Measurements from ENCODE around the gene AP1S3.
"Not testable (repeated sequence)": the region's sequence is repeated elsewhere in the genome, so short reads cannot be mapped to it uniquely, and the experiment has no call there.

Gene AP1S3

DNA sequence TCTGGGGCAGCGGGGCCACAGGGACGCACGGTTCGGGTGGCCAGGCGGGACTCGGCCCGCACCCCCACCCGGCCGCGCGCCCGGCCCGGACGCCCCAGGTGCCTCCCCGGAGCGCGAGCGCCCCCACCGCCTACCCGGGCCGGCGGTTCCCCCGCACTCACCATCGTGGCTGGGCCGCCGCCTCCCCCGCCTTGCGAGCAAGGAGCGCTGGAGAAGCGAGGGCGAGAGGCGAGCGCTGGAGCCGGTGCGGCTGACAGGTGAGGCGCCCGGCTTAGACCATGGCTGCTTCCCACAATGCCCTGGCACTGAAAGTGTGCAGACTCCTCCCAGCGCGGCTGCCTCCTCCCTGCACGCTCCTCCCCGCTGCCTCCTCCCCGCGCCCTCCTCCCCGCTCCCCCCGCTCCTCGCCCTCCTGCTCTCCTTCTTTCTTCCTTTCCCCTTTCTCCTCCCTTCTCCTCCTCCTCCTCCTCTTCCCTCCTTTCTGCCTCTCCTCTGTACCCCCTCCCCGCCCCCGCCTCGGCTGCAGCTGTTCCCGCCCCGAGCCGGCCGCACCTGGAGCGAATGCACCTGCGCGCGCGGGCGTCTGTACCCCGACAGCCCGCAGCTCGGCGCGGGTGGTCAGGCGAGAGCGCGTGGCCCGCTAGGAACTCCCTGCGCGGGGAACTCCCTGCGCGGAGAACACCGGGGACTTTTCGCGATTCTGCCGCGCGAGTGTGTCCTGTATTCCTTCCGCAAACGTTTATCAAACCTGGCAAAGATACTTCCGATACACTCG is at the start of gene AP1S3:
Gene AP1S3, minus strand, starts transcription at position 296 of the 775 bp plus-strand sequence. Its CDS starts 132 bp downstream, at position 164.
- DNase-seq (ENCODE audit: low read depth): no peak

DNA sequence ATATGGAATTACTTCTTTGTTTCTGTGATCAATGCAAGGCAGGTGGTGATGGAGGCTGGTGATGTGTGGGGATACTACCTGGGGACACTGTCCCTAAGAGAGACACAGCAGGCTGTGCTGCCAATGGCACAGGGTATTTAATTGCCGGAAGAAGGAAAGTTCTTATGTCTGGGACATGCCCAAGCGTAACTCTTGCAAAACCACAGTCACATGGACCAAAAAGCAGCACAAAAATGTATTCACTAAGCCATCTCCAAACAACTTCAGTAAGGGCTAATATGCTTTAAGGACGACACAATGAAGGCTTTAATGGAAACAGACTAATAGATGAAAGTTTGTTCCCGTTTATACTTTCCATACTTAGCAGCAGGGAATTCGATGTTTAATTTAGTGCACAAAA is 49.7 kb upstream of the AP1S3 start:
- DNase-seq (ENCODE audit: low read depth): no peak

DNA sequence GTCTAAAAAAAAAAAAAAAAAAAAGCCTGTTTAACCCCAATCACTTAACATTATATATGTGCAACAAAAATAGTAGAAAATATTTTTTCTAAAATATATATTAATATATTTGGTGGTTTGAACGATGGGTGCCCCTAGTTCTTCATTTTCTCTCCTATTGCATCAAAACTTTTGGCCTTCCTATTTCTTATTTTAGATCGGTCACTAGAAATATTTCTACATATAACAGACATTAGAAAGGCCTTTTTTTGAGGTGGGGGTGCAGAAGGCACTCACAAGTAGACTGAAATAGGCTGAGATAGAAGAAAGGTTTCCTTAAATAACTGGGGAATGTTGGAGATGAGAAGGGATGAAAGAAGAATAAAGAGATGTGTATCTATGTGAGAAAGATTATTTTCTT is 49.3 kb upstream of the AP1S3 start:
- DNase-seq (ENCODE audit: low read depth): no peak

DNA sequence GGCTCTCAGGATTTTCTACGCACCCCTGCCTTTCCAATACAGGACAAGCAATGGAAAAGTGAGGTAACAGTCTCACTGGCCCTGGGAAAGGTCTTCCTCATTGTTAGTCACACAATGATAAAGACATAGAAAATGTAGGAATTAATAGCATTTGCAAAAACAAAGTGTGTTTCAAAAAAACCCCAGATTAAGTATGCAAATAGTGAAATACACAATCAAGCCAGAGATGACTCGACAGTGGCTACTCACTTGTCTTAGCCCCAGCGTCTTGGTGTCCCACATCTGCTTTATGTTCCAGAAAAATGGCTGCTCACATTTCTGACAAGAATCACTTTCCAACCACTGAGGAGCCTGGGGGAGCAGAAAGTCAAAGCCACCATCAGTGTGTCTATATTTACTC is 47.0 kb upstream of the AP1S3 start:
- no peak for DNase-seq (ENCODE audit: low read depth)

DNA sequence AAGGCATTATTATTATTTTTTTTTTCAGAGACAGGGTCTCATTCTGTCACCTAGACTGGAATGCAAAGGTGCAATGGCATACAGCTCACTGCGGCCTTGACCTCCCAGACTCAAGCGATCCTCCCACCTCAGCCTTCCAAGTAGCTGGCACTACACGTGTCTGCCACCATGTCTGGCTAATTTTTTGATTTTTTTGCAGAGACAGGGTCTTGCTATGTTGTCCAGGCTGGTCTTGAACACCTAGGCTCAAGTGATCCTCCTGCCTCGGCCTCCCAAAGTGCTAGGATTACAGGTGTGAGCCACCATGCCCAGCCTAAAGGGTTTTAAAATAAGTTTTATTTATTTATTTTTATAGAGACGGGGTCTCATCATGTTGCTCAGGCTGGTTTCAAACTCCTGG is 45.3 kb upstream of the AP1S3 start:
- DNase-seq (ENCODE audit: low read depth): no peak

DNA sequence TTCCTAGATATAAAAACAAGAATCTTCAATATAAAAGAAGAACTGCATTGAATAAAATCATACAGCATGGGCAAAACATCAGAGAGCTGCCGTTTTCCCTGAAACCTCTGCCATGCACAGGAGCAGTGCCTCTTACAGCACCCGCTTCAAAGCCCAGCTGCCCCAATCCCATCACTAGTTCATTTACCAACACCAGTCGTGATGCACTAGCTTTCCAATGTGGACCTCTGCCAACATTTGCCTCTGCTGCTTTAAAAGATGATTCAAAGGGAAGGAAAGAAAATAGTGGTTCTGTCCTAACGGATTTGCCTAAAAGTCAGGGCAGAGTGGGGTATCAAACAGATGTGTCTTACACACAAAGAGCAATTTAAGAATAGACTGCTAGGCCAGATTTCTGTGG is 43.4 kb upstream of the AP1S3 start:
- no peak for DNase-seq (ENCODE audit: low read depth)

DNA sequence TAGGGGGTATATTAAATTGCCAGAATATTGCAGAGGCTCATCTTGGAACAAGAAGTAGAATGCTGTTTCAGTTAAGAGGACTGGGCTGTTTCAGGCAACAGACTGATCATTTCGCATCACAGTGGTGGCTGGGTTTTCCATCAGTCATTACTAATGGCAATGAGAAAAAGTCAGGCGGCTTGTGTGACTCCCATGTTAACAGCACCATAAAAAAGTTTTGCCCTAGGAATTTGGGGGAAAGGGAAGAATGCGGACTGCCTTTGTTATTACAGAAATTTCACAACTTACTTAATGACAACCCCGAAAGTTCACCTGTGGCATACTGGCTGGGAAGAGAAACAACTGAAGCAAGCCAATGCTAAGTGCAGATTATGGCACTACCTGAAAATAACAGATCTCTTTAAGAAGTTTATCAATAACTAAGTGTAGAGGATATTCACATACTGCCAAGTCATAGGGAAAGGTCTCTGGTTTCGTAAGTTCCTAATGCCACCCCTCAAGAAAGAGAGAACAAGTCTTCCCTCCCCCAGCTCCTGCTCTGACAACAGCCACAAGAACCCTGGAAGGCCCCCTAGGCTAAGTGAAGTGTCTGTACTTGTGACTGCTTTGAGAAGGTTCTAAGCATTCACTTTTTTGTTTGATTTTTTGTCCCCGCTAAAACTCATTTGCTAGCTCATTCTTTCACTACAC is 40.5 kb upstream of the AP1S3 start:
- DNase-seq (ENCODE audit: low read depth): no peak

DNA sequence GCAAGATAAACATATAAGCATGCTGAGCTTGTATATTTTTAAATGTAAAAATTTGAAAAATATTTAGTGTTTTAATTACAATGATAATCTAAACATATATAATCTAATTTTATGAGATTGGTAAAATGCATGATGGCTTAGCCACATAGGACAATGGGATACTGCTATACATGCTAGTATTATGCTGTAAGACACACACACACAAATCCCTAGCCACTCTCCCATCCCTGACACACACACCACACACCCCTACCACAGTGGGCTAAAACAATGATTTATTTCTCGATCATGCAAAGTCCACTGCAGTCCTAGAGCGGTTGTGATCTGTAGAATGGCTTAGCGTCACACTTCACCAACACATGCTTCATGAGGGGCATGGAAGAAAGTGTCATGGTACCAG is 36.3 kb upstream of the AP1S3 start:
- no peak for DNase-seq (ENCODE audit: low read depth)

DNA sequence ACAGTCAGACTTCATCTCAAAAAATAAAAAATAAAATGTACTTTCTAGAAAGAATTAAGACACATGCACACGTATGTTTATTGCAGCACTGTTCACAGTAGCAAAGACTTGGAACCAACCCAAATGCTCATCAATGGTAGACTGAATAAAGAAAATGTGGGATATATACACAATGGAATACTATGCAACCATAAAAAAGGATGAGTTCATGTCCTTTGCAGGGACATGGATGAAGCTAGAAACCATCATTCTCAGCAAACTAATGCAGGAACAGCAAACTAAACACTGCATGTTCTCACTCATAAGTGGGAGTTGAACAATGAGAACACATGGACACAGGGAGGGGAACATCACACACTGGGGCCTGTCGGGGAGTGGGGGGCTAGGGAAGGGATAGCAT is 35.4 kb upstream of the AP1S3 start:
- not testable (repeated sequence) for DNase-seq (ENCODE audit: low read depth)

DNA sequence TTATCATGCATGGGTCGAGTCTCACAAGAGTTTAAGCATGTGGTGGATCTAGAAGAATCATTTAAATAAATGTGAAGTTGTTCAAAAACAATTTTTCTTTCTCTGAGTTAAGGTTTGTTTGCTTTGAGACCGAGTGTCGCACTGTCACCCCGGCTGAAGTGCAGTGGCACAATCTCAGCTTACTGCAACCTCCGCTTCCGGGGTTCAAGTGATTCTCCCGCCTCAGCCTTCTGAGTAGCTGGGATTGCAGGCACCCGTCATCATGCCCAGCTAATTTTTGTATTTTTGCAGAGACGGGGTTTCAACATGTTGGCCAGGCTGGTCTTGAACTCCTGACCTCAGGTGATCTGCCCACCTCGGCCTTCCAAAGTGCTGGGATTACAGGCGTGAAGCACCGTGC is 34.3 kb upstream of the AP1S3 start:
- DNase-seq (ENCODE audit: low read depth): not testable (repeated sequence)

DNA sequence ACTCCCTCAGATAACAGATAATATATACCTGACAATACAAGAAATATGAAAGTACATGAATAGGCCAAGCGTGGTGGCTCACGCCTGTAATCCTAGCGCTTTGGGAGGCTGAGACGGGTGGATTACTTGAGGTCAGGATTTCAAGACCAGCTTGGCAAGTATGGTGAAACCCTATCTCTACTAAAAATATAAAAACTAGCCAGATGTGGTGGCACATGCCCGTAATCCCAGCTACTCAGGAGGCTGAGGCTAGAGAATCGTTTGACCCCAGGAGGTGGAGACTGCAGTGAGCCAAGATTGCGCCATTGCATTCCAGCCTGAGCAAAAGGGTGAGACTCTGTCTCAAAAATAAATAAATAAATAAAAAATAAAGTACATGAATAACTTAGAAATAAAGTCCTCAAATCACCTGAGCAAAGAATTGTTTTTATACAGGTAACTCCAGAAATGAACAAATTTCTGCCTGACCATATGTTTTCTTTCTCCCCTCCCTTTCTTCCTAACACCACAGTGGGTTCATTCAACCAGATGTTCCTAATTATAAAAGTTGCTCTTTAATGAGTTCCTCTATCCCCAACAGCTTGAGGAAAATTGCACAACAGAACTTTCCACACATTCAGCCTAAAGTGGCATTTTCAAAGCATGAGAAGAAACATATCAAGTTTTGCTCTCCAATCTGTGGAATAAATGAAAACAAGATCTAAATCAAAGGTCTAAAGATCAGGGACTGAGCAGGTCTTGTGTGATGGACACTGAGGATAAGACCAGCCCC is 33.6 kb upstream of the AP1S3 start:
- no peak for DNase-seq (ENCODE audit: low read depth)

DNA sequence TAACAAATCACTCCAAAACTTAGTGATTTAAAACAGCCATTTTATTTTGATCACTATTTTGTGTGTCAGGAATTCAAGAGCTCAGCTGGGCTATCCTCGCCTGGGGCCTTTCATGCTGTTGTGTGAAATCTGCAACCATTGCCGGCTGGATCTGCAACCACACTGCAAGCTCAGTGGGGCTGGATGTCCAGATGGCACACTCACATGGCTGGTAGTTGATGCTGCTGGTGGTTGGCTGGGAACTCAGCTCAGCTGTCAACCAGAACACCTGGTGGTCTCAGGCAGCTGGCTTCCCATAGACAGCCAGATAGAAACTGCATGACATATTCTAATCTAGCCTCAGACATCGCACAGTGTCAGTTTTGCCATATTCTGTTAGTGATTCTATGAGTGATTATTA is 30.6 kb upstream of the AP1S3 start:
- DNase-seq (ENCODE audit: low read depth): no peak

DNA sequence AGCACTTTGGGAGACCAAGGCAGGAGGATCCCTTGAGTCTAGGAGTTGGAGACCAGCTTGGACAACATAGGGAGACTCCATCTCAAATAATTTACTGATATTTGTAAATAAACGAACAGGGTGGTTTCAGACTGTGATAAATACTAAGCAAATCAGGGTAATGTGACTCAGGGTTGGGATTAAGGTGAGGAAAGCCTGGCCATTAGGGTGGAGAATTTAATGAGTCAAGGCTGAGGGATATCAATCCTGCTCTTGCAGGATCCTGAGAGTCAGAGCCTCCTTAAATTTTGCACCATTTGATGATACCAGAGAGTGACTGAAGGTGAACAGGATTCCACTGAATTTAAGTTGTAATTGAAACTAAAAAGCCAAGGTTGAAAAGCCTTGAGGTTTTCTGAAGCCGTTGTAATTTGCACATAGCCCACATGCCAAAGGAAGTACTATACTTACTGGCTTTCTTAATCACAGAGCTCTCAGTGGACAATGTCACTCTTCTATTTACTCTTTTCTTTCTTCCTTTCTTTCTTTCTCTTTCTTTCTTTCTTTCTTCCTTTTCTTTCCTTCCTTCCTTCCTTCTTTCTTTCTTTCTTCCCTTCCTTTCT is 28.6 kb upstream of the AP1S3 start:
- no peak for DNase-seq (ENCODE audit: low read depth)

DNA sequence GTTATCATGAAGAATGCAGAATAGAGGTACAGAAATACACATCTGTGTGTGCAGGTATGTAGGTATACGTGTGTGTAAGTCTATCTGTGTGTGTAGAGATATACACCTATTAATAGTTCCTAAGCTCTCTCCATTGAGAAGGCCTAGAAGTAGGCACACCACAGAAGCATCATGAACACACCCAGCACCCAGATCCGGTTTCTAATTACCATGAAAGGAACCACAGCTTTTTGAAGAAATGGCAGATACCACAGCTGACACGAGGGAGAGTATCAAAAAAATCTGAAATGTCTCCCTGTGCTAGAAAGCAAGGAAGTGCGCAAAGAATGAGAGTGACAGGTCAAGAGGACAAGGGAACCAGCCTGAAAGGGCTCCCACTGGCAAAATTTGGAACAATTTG is 27.7 kb upstream of the AP1S3 start:
- no peak for DNase-seq (ENCODE audit: low read depth)

DNA sequence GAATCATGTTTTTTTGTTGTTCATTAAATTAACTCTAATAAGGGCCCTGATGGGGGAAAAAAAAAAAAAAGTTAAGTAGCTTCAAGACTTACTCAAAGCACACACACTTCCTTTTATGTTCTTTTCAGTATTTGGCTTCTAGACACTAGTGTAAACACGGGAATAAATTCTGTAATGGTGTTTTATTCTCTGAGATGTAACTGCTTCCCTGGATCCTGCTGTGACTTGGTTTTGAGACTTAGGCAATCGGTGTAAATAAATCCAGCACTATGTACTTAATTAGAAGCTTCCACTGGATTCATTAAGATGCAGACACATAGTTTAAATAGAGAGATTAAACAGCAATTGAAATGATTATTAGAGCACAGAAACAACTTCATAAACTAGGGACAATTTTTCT is 26.1 kb upstream of the AP1S3 start:
- DNase-seq (ENCODE audit: low read depth): no peak

DNA sequence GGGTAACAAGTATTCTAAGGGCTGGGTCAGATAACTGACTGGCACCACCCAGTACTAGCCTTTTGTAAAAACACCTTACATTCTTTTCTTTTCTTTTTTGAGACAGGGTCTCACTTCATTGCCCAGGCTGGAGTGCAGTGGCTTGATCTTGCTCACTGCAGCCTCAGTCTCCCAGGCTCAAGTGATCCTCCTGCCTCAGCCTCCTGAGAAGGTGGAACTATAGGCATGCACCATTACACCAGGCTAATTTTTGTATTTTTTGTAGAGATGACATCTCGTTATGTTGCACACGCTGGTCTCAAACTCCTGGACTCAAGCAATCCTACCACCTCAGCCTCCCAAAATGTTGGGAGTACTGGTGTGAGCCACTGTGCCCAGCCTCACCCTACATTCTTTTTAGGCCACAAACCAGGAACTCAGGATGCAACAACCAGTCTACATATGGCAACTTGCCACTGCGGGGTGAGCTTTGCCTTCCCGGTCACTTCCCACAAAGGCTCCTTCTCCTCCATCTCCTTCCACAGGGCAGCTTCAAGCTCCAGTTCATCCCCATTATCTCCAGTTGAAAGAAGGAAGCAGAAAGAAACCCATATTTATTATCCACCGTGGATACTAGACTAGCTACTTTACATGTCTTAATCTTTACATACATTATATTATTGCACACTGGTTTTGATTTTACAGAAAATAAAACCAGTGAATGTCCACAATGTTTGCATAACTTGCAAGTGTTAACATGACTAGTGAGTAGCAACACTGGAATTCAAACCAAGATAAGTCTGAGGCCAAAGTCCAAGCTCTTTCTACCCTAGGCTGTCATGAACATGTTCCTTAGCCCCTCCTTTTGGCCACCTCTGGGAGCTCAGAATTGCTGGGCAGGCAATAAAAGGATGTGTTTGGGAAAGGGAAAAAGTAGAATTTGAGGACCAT is 23.7 kb upstream of the AP1S3 start:
- DNase-seq (ENCODE audit: low read depth): no peak

DNA sequence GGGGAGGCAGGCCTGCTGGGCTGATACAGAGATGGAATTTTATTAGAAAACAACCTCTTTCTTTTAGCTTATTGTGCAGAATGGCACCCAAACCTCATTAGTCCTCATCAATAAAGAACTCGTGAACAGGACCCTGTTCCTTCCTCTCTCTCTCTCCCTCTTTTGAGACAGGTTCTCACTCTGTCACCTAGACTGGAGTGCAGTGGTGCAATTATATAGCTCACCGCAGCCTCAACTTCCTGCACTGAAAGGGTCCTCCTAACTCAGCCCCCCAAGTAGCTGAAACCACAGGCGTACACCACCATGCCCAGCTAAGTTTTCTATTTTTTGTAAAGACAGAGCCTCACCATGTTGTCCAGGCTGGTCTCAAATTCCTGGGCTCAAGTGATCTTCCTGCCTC is 21.7 kb upstream of the AP1S3 start:
- DNase-seq (ENCODE audit: low read depth): no peak

DNA sequence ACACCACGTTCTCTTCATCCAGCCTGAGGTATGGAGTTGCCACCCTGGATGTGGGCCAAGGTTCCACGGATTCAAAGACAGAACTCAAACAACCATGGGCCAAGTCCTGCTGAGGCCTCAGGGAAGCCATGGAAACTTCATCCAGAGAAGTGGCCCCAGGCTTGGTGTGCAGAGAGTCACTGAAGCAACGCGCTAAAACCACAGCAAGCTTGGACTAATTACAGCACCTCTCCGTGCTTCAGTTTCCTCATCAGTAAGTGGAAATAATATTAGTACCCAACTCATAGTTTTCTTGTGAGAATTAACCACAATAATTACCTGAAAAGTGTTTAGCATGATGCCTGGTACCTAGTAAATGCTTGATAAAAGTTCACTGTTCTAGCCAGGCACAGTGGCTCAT is 19.2 kb upstream of the AP1S3 start:
- DNase-seq (ENCODE audit: low read depth): no peak

DNA sequence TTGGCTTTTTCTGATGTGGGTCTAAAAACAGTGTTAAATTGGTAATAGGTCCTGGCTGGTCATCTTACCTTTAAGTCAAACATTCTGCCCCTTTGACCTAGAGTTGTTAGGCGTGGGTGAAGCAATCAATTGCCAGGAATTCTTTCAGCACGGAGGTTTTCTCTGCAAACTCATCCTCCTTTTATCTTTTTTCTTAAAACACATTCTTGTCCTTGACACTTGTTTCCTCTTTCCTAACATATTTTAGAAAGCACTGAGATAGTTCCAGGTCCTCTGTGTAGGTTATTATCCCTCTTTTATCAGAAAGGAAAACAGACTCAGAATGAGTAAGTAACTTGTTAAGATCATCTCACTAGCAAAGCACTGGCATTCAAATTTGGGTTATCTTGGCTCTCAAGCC is 18.6 kb upstream of the AP1S3 start:
- DNase-seq (ENCODE audit: low read depth): no peak

DNA sequence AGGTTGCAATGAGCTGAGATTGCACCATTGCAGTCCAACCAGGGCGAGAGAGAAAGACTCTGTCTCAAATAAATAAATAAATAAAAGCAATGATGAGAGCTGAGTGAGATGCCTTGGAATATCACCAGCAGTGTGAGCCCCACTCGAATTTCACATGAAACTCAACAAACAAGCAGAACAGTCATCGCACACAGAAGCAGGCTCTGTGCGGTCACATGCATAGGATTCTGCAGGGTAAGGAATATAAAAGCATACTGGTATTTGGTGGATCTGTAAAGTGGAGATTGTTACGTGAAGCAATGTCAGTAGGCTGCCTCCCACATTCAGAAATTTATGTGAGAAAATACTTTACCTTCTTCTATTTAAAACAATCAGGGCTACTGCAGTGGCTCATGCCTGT is 18.0 kb upstream of the AP1S3 start:
- no peak for DNase-seq (ENCODE audit: low read depth)

DNA sequence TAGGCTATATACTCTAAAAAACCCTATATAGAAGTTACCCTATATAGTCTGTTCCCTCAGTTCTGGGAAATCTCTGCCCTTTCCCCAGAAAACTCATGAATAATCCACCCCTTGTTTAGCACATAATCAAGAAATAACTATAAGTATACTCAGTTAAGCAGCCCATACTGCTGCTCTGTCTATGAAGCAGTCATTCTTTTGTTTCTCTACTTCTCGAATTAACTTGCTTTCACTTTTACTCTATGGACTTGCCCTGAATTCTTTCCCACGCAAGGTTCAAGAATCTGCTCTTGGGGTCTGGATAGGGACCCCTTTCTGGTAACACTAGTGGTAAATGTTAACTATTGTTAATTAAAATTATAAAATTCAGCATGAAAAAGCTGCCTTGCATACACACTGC is 17.4 kb upstream of the AP1S3 start:
- DNase-seq (ENCODE audit: low read depth): no peak

DNA sequence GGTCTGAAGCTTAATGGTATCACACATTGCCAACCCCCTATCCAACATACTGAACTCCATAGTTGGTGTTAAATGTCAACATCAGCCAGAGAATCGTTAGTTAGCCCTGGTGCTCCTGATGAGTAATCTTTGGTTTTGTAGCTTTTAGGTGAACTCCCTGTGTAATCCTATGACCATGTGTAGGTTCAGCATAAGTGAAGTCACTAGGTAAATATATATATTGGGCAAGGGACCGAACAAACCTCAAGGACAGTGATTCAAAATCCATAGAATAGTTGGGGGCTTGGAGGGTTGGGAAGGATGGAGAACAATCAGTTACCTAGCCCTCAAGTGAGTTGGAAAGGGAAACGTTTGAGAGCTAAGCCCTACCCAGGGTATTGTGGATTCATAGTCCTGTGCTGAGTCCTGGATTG is 16.0 kb upstream of the AP1S3 start:
- DNase-seq (ENCODE audit: low read depth): no peak

Measured in stromal cell of bone marrow (primary cell).